Activated CD4-positive, alpha-beta T cell treated with anti-CD3 and anti-CD28 coated beads, Interleukin-2, amount 10 ng/mL, durations not matched to agents 24 days and 14 days (primary cell): Measurements from ENCODE around the gene SPATA21. TPM values are rescaled to one million over a fixed set of nuclear protein-coding genes. Genes with fewer than 3 reads are reported as not detected.

Source experiments
- DNase-seq: peaks from one replicate; pipeline ENCODE4 v3.0.0; 2022
- H3K27ac Mint-ChIP-seq: one replicate; pipeline ENCODE4 v1.8.0; 2022; ENCODE audit warnings: mild to moderate bottlenecking, mixed read lengths
- H3K27me3 Mint-ChIP-seq: one replicate; pipeline ENCODE4 v1.8.0; 2022; ENCODE audit warnings: mixed read lengths
- H3K36me3 Mint-ChIP-seq: one replicate; pipeline ENCODE4 v1.8.0; 2022; ENCODE audit warnings: low read depth, mild to moderate bottlenecking, mixed read lengths
- H3K4me1 Mint-ChIP-seq: one replicate; pipeline ENCODE4 v1.8.0; 2021; ENCODE audit warnings: mixed read lengths
- H3K4me3 Mint-ChIP-seq: one replicate; pipeline ENCODE4 v1.8.0; 2022; ENCODE audit warnings: mild to moderate bottlenecking, moderate library complexity, mixed read lengths
- H3K9me3 Mint-ChIP-seq: one replicate; pipeline ENCODE4 v1.8.0; 2021; ENCODE audit warnings: mixed read lengths
- intact Hi-C: fragments of 100-400 bp; cut with micrococcal nuclease; formaldehyde crosslinking; loops from one replicate; pipeline ENCODE4 v1.15.1; 2023
- total RNA-seq: library from RNA; stranded (reverse); gene quantifications from 2 replicates; pipeline ENCODE4 v1.2.3, GENCODE V29; 2022

Gene SPATA21
- total RNA-seq, 1 donor from 2014 or later = not detected

DNA sequence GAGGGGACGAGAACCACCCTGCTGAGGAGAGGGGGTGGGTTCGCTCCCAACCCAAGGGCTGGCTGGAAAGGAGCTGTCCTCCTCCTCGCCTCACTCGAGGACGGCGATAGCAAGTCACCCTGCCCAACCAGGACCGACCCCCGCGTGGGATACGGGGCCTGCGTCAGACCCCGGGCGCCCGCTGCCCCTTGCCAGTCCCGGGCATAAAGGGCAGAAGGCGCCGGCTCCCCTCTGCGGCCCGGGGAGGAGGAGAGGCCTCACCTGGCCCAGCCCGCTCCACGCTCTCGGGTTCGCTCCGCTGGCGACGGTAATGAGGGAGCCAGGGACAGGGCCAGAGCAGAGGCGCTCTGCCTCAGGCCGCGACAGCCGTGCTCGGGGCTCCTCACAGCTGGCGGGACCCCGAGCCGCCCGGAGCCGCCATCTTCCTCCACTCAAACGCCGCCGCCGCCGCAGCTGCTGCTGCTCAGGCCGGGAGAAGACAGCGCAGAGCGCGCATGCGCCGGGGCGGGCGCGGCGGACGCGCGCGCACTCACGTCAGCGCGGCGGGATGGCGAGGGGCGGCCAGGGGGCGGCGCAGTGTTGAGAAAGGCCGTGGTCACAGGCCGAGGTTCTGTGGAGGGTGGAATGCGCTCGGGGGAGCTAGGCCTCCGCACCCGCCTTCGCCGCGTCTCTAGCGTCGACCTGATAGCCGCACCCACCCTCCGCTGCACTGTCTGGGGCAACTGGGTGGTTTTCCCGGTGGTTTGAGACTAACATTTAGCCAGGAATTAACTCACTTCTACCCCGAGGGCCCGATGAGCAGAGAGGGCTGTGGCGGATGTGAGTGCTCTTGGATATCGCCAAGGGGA, 85.0 kb downstream of the SPATA21 start, which contains the start of gene FBXO42:
Gene FBXO42, minus strand, starts transcription at position 487 of the 848 bp plus-strand sequence. CDS start 37,062 bp downstream, outside the sequence.
- H3K4me3 Mint-ChIP-seq = peak within 1 kb of the TSS; percentile 90
- DNase-seq = peak; percentile 99
- peak within 1 kb of the TSS; percentile 93 for H3K27ac Mint-ChIP-seq
- peaks cover 3% of the 10 kb centered on the region for H3K36me3 Mint-ChIP-seq
- H3K4me1 Mint-ChIP-seq = peaks cover 25% of the 10 kb centered on the region
- intact Hi-C loops = loop anchor here (1.0 to 2.0 kb wide), 3 partner anchors 15 to 145 kb away; partner anchors contain the start of genes NECAP2 and SZRD1
- no peaks in the 10 kb centered on the region for H3K27me3 Mint-ChIP-seq
- H3K9me3 Mint-ChIP-seq = no peaks in the 10 kb centered on the region

DNA sequence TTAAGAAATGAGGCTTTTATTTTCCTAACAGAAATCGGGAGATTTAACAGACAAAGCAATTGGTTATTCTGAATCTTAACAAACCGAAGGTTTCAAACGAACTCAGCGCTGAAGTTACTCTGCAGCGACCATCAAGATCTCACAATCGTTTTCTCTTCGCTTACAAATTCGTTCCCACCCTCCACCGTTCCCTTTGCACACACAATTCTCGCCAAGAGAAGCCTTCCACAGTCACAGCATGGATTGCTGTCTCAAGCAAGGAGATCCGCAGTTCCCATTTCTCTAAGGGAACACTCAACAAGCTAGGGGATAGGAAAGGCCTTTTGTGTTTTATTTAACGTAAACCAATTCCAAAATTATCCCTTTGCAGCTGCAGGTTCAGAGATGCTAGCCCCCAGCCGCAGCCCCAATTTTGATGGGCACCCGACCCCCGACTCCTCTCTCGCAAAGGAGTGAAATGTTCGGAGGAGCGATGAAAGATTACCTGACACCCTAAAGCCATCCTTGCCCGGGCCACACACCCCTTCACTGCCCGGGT, 85.7 kb downstream of the SPATA21 start:
- Mint-ChIP-seq H3K27me3 (no peaks in the 10 kb centered on the region), H3K4me3 (peak overlapping the region; percentile 90), H3K36me3 (peaks cover 3% of the 10 kb centered on the region), H3K9me3 (no peaks in the 10 kb centered on the region), H3K27ac (peak overlapping the region; percentile 93), H3K4me1 (peaks cover 25% of the 10 kb centered on the region)
- DNase-seq = peak; percentile 69
- intact Hi-C loops = no loop called here

- Mint-ChIP-seq H3K9me3 (no peaks in the 10 kb centered on the region), H3K27ac (no peak overlapping the region), H3K36me3 (peaks cover 3% of the 10 kb centered on the region), H3K4me1 (peaks cover 25% of the 10 kb centered on the region), H3K4me3 (peak overlapping the region; percentile 43), H3K27me3 (no peaks in the 10 kb centered on the region)
- no peak for DNase-seq
- intact Hi-C loops = no loop called here
Observed at GRCh38 chr1:16349847-16350406, 87.3 kb downstream of the SPATA21 start.

Other genes starting within 250 kb of the SPATA21 start
- 8.5 and 8.8 TPM in 2 replicates for gene ARHGEF19, start 224.8 kb downstream of the SPATA21 start, total RNA-seq
- 4.8 and 6.1 TPM in 2 replicates for gene CPLANE2, start 200.2 kb downstream of the SPATA21 start, total RNA-seq
- 20.4 and 20.8 TPM in 2 replicates for gene FBXO42, start 84.9 kb downstream of the SPATA21 start, total RNA-seq
- gene SZRD1, start 70.2 kb downstream of the SPATA21 start, total RNA-seq = 195 and 200 TPM in 2 replicates
- 74.1 and 76.8 TPM in 2 replicates for gene NECAP2, start 3.3 kb upstream of the SPATA21 start, total RNA-seq
- 1,962 and 2,189 TPM in 2 replicates for gene RNU1-1, start 76.9 kb upstream of the SPATA21 start, total RNA-seq
- gene NBPF1, start 176.1 kb upstream of the SPATA21 start, total RNA-seq = 4.2 and 5.1 TPM in 2 replicates
- gene RNU1-3, start 229.5 kb upstream of the SPATA21 start, total RNA-seq = 1,962 and 2,189 TPM in 2 replicates